Measurements from ENCODE around the gene TSPAN32. TPM values are rescaled to one million over a fixed set of nuclear protein-coding genes. Genes with fewer than 3 reads are reported as not detected.

The TSPAN32 gene
- total and polyA plus RNA-seq, 5 donors from 2014 or later: 13.8 to 60.7 (median 43.0) TPM

- Mint-ChIP-seq H3K4me3 (no peak overlapping the region), H3K27me3 (no peaks in the 10 kb centered on the region), H3K27ac (peak overlapping the region in 1 of 3 donors; percentile 20), H3K36me3 (peaks cover 7% of the 10 kb centered on the region), H3K9me3 (peaks cover 0 to 2% (median 0%) of the 10 kb centered on the region in 7 donors), H3K4me1 (peaks cover 0 to 11% (median 0%) of the 10 kb centered on the region in 4 donors)
- H3K27ac ChIP-seq (ENCODE audit: insufficient read depth, low read length, poor library complexity, severe bottlenecking): no peak overlapping the region
- no peaks in the 10 kb centered on the region for H3K27me3 ChIP-seq (ENCODE audit: control insufficient read depth, insufficient read depth, low read length)
- H3K4me3 ChIP-seq (ENCODE audit: low read depth, low read length): no peak overlapping the region
- peaks cover 4% of the 10 kb centered on the region for H3K4me1 ChIP-seq (ENCODE audit: control insufficient read depth, insufficient read depth, low read length, poor library complexity, severe bottlenecking)
- no peaks in the 10 kb centered on the region for H3K36me3 ChIP-seq (ENCODE audit: control insufficient read depth, insufficient read depth, low read length)
- no peak for DNase-seq
- no peak for ATAC-seq (ENCODE audit: low read depth in 2 of 2)
- no peaks in the 10 kb centered on the region for H3K9me3 ChIP-seq (ENCODE audit: control insufficient read depth in 2 of 2, low read length in 2 of 2)
Measured at GRCh38 chr11:2316963-2317244, 15.1 kb downstream of the TSPAN32 start.

- Mint-ChIP-seq H3K4me1 (peaks cover 0 to 11% (median 0%) of the 10 kb centered on the region in 4 donors), H3K27me3 (no peaks in the 10 kb centered on the region), H3K4me3 (no peak overlapping the region), H3K36me3 (peaks cover 7% of the 10 kb centered on the region), H3K9me3 (peaks cover 0 to 2% (median 0%) of the 10 kb centered on the region in 7 donors), H3K27ac (peak overlapping the region in 2 of 3 donors; percentile 20 to 35)
- DNase-seq: peak in 1 of 3 donors; percentile 6
- no peak for ATAC-seq (ENCODE audit: low read depth in 2 of 2)
- no peaks in the 10 kb centered on the region for H3K36me3 ChIP-seq (ENCODE audit: control insufficient read depth, insufficient read depth, low read length)
- no peaks in the 10 kb centered on the region for H3K9me3 ChIP-seq (ENCODE audit: control insufficient read depth in 2 of 2, low read length in 2 of 2)
- H3K4me1 ChIP-seq (ENCODE audit: control insufficient read depth, insufficient read depth, low read length, poor library complexity, severe bottlenecking): peaks cover 4% of the 10 kb centered on the region
- no peak overlapping the region for H3K27ac ChIP-seq (ENCODE audit: insufficient read depth, low read length, poor library complexity, severe bottlenecking)
- H3K4me3 ChIP-seq (ENCODE audit: low read depth, low read length): no peak overlapping the region
- no peaks in the 10 kb centered on the region for H3K27me3 ChIP-seq (ENCODE audit: control insufficient read depth, insufficient read depth, low read length)
Measured at GRCh38 chr11:2317354-2318050, 15.7 kb downstream of the TSPAN32 start.

GRCh38 chr11:2318123-2318522 lies 16.3 kb downstream of the TSPAN32 start:
- H3K27me3 ChIP-seq (ENCODE audit: control insufficient read depth, insufficient read depth, low read length): no peaks in the 10 kb centered on the region

GRCh38 chr11:2318707-2319106 lies 16.9 kb downstream of the TSPAN32 start:
- no peak overlapping the region for H3K27ac Mint-ChIP-seq
- Histone ChIP-seq H3K9me3 (ENCODE audit: control insufficient read depth in 2 of 2, low read length in 2 of 2) (no peaks in the 10 kb centered on the region), H3K27ac (ENCODE audit: insufficient read depth, low read length, poor library complexity, severe bottlenecking) (no peak overlapping the region), H3K4me3 (ENCODE audit: low read depth, low read length) (no peak overlapping the region), H3K27me3 (ENCODE audit: control insufficient read depth, insufficient read depth, low read length) (no peaks in the 10 kb centered on the region), H3K4me1 (ENCODE audit: control insufficient read depth, insufficient read depth, low read length, poor library complexity, severe bottlenecking) (peaks cover 4% of the 10 kb centered on the region), H3K36me3 (ENCODE audit: control insufficient read depth, insufficient read depth, low read length) (no peaks in the 10 kb centered on the region)
- H3K4me1 Mint-ChIP-seq: peaks cover 0 to 7% (median 0%) of the 10 kb centered on the region in 4 donors
- H3K36me3 Mint-ChIP-seq: peaks cover 7% of the 10 kb centered on the region
- DNase-seq (no peak), ATAC-seq (ENCODE audit: low read depth in 2 of 2) (no peak)
- H3K27me3 Mint-ChIP-seq: no peaks in the 10 kb centered on the region
- H3K4me3 Mint-ChIP-seq: no peak overlapping the region
- H3K9me3 Mint-ChIP-seq: peaks cover 0 to 8% (median 4%) of the 10 kb centered on the region in 7 donors

More at GRCh38 chr11:2318123-2318522, 16.3 kb downstream of the TSPAN32 start:
- Mint-ChIP-seq H3K4me1 (peaks cover 0 to 7% (median 0%) of the 10 kb centered on the region in 4 donors), H3K36me3 (peaks cover 7% of the 10 kb centered on the region), H3K9me3 (peaks cover 0 to 4% (median 2%) of the 10 kb centered on the region in 7 donors), H3K27ac (peak overlapping the region in 1 of 3 donors; percentile 35), H3K4me3 (peak overlapping the region in 1 of 4 donors; percentile 36), H3K27me3 (no peaks in the 10 kb centered on the region)
- ATAC-seq (ENCODE audit: low read depth in 2 of 2) (no peak), DNase-seq (no peak)
- Histone ChIP-seq H3K27ac (ENCODE audit: insufficient read depth, low read length, poor library complexity, severe bottlenecking) (no peak overlapping the region), H3K4me3 (ENCODE audit: low read depth, low read length) (no peak overlapping the region), H3K9me3 (ENCODE audit: control insufficient read depth in 2 of 2, low read length in 2 of 2) (no peaks in the 10 kb centered on the region), H3K4me1 (ENCODE audit: control insufficient read depth, insufficient read depth, low read length, poor library complexity, severe bottlenecking) (peaks cover 4% of the 10 kb centered on the region), H3K36me3 (ENCODE audit: control insufficient read depth, insufficient read depth, low read length) (no peaks in the 10 kb centered on the region)

- DNase-seq (no peak), ATAC-seq (ENCODE audit: low read depth in 2 of 2) (no peak)
- Mint-ChIP-seq H3K4me1 (peaks cover 0 to 9% (median 0%) of the 10 kb centered on the region in 4 donors), H3K36me3 (peaks cover 7% of the 10 kb centered on the region), H3K27ac (peak overlapping the region in 1 of 3 donors; percentile 48), H3K9me3 (peaks cover 0 to 8% (median 4%) of the 10 kb centered on the region in 7 donors), H3K4me3 (no peak overlapping the region), H3K27me3 (no peaks in the 10 kb centered on the region)
- no peak overlapping the region for H3K27ac ChIP-seq (ENCODE audit: insufficient read depth, low read length, poor library complexity, severe bottlenecking)
- H3K4me3 ChIP-seq (ENCODE audit: low read depth, low read length): no peak overlapping the region
- H3K9me3 ChIP-seq (ENCODE audit: control insufficient read depth in 2 of 2, low read length in 2 of 2): no peaks in the 10 kb centered on the region
- H3K27me3 ChIP-seq (ENCODE audit: control insufficient read depth, insufficient read depth, low read length): no peaks in the 10 kb centered on the region
- no peaks in the 10 kb centered on the region for H3K36me3 ChIP-seq (ENCODE audit: control insufficient read depth, insufficient read depth, low read length)
- peaks cover 4% of the 10 kb centered on the region for H3K4me1 ChIP-seq (ENCODE audit: control insufficient read depth, insufficient read depth, low read length, poor library complexity, severe bottlenecking)
Measured at GRCh38 chr11:2319791-2320472, 18.1 kb downstream of the TSPAN32 start.

- Mint-ChIP-seq H3K27ac (no peak overlapping the region), H3K4me3 (no peak overlapping the region), H3K36me3 (peaks cover 7% of the 10 kb centered on the region), H3K27me3 (no peaks in the 10 kb centered on the region), H3K4me1 (peaks cover 0 to 10% (median 0%) of the 10 kb centered on the region in 4 donors), H3K9me3 (peaks cover 0 to 8% (median 4%) of the 10 kb centered on the region in 7 donors)
- Histone ChIP-seq H3K4me1 (ENCODE audit: control insufficient read depth, insufficient read depth, low read length, poor library complexity, severe bottlenecking) (peaks cover 4% of the 10 kb centered on the region), H3K27ac (ENCODE audit: insufficient read depth, low read length, poor library complexity, severe bottlenecking) (no peak overlapping the region), H3K4me3 (ENCODE audit: low read depth, low read length) (no peak overlapping the region), H3K9me3 (ENCODE audit: control insufficient read depth in 2 of 2, low read length in 2 of 2) (no peaks in the 10 kb centered on the region), H3K36me3 (ENCODE audit: control insufficient read depth, insufficient read depth, low read length) (no peaks in the 10 kb centered on the region), H3K27me3 (ENCODE audit: control insufficient read depth, insufficient read depth, low read length) (no peaks in the 10 kb centered on the region)
- DNase-seq (no peak), ATAC-seq (ENCODE audit: low read depth in 2 of 2) (no peak)
Measured at GRCh38 chr11:2320568-2321310, 18.9 kb downstream of the TSPAN32 start.

- Histone ChIP-seq H3K9me3 (ENCODE audit: control insufficient read depth in 2 of 2, low read length in 2 of 2) (no peaks in the 10 kb centered on the region), H3K27ac (ENCODE audit: insufficient read depth, low read length, poor library complexity, severe bottlenecking) (no peak overlapping the region), H3K4me1 (ENCODE audit: control insufficient read depth, insufficient read depth, low read length, poor library complexity, severe bottlenecking) (peaks cover 3% of the 10 kb centered on the region), H3K4me3 (ENCODE audit: low read depth, low read length) (no peak overlapping the region), H3K36me3 (ENCODE audit: control insufficient read depth, insufficient read depth, low read length) (no peaks in the 10 kb centered on the region), H3K27me3 (ENCODE audit: control insufficient read depth, insufficient read depth, low read length) (no peaks in the 10 kb centered on the region)
- DNase-seq (no peak), ATAC-seq (ENCODE audit: low read depth in 2 of 2) (no peak)
- Mint-ChIP-seq H3K9me3 (peaks cover 0 to 8% (median 4%) of the 10 kb centered on the region in 7 donors), H3K4me3 (no peak overlapping the region), H3K4me1 (peaks cover 0 to 10% (median 0%) of the 10 kb centered on the region in 4 donors), H3K36me3 (peaks cover 7% of the 10 kb centered on the region), H3K27ac (no peak overlapping the region), H3K27me3 (no peaks in the 10 kb centered on the region)
Measured at GRCh38 chr11:2321311-2321683, 19.5 kb downstream of the TSPAN32 start.

Data from CD4-positive, CD25-positive, alpha-beta regulatory T cell (primary cell).